ENCODE results near the gene GPATCH1.
"Not testable (repeated sequence)": the region's sequence is repeated elsewhere in the genome, so short reads cannot be mapped to it uniquely, and the experiment has no call there.

- TF ChIP-seq CTCF (IDR thresholded peaks at IDR 0.05; ENCODE audit: borderline replicate concordance, extremely low read depth, low read length, poor library complexity, severe bottlenecking); EZH2 (IDR thresholded peaks at IDR 0.05; ENCODE audit: borderline replicate concordance, low read depth, low read length, severe bottlenecking): not testable (repeated sequence)
Measured at GRCh38 chr19:33152625-33153024, 71.6 kb downstream of the GPATCH1 start.
